ENCODE data around the gene LMBRD1.
A peak's percentile ranks its signal among the peaks of the same experiment; 100 is the strongest.
"Not testable (repeated sequence)": the region's sequence is repeated elsewhere in the genome, so short reads cannot be mapped to it uniquely, and the experiment has no call there.

LMBRD1 gene

GRCh38 chr6:69816569-69816968 is 19.8 kb upstream of the LMBRD1 start:
- peak overlapping the region; percentile 46 to 70 for H3K4me3 Mint-ChIP-seq
- peaks cover 4 to 14% of the 10 kb centered on the region in 2 donors for H3K36me3 Mint-ChIP-seq
- peak in 1 of 2 donors; percentile 24 for ATAC-seq (replicated peaks)
- H3K27me3 Mint-ChIP-seq = no peaks in the 10 kb centered on the region
- H3K27ac Mint-ChIP-seq = peak overlapping the region; percentile 97
- H3K9me3 Mint-ChIP-seq = peaks cover 3 to 6% of the 10 kb centered on the region in 2 donors
- no peak for DNase-seq
- peaks cover 47 to 49% of the 10 kb centered on the region in 2 donors for H3K4me1 Mint-ChIP-seq

- DNase-seq (no peak), ATAC-seq (replicated peaks) (peak; percentile 21 to 41)
- Mint-ChIP-seq H3K4me1 (peaks cover 51 to 55% of the 10 kb centered on the region in 2 donors), H3K27me3 (no peaks in the 10 kb centered on the region), H3K9me3 (peaks cover 3 to 8% of the 10 kb centered on the region in 2 donors), H3K36me3 (peaks cover 4 to 18% of the 10 kb centered on the region in 2 donors), H3K27ac (peak overlapping the region; percentile 97), H3K4me3 (peak overlapping the region; percentile 56 to 77)
Measured at GRCh38 chr6:69816026-69816425, 19.2 kb upstream of the LMBRD1 start.

- Mint-ChIP-seq H3K4me3 (peak overlapping the region; percentile 51 to 75), H3K9me3 (peaks cover 3 to 4% of the 10 kb centered on the region in 2 donors), H3K27ac (peak overlapping the region; percentile 95), H3K27me3 (no peaks in the 10 kb centered on the region), H3K4me1 (peaks cover 54 to 74% of the 10 kb centered on the region in 2 donors), H3K36me3 (peaks cover 9 to 21% of the 10 kb centered on the region in 2 donors)
- ATAC-seq (replicated peaks) (peak; percentile 70), DNase-seq (no peak)
Measured at GRCh38 chr6:69813508-69813907, 16.7 kb upstream of the LMBRD1 start.

GRCh38 chr6:69812746-69813427 is 16.1 kb upstream of the LMBRD1 start:
- Mint-ChIP-seq H3K27ac (peak overlapping the region; percentile 95), H3K9me3 (peaks cover 3 to 6% of the 10 kb centered on the region in 2 donors), H3K4me1 (peaks cover 56 to 80% of the 10 kb centered on the region in 2 donors), H3K27me3 (no peaks in the 10 kb centered on the region), H3K4me3 (peak overlapping the region; percentile 51 to 75), H3K36me3 (peaks cover 13 to 25% of the 10 kb centered on the region in 2 donors)
- DNase-seq (no peak), ATAC-seq (replicated peaks) (peak; percentile 64 to 69)

GRCh38 chr6:69802995-69803394 is 6.2 kb upstream of the LMBRD1 start:
- Mint-ChIP-seq H3K9me3 (peaks cover 0 to 5% of the 10 kb centered on the region in 2 donors), H3K36me3 (peaks cover 1 to 3% of the 10 kb centered on the region in 2 donors), H3K4me1 (peaks cover 2% of the 10 kb centered on the region in 2 donors), H3K27ac (no peak overlapping the region), H3K27me3 (no peaks in the 10 kb centered on the region), H3K4me3 (no peak overlapping the region)
- DNase-seq (no peak), ATAC-seq (replicated peaks) (no peak)

GRCh38 chr6:69801711-69802110 is 4.9 kb upstream of the LMBRD1 start:
- peaks cover 8 to 13% of the 10 kb centered on the region in 2 donors for H3K4me1 Mint-ChIP-seq
- no peak overlapping the region for H3K4me3 Mint-ChIP-seq
- peaks cover under 1 to 3% of the 10 kb centered on the region in 2 donors for H3K36me3 Mint-ChIP-seq
- DNase-seq = no peak
- H3K27ac Mint-ChIP-seq = no peak overlapping the region
- no peaks in the 10 kb centered on the region for H3K9me3 Mint-ChIP-seq
- H3K27me3 Mint-ChIP-seq = no peaks in the 10 kb centered on the region
- no peak for ATAC-seq (replicated peaks)

- ATAC-seq (replicated peaks) = no peak
- no peak for DNase-seq
- Mint-ChIP-seq H3K27me3 (no peaks in the 10 kb centered on the region), H3K27ac (no peak overlapping the region), H3K4me1 (peaks cover 8 to 13% of the 10 kb centered on the region in 2 donors), H3K9me3 (no peaks in the 10 kb centered on the region), H3K4me3 (no peak overlapping the region), H3K36me3 (peaks cover 3 to 4% of the 10 kb centered on the region in 2 donors)
Measured at GRCh38 chr6:69801225-69801624, 4.4 kb upstream of the LMBRD1 start.

- ATAC-seq (replicated peaks); H3K4me3 Mint-ChIP-seq; DNase-seq; H3K27me3 Mint-ChIP-seq; H3K9me3 Mint-ChIP-seq; H3K27ac Mint-ChIP-seq: not testable (repeated sequence)
- H3K4me1 Mint-ChIP-seq = peaks cover 12 to 22% of the 10 kb centered on the region in 2 donors
- peaks cover 17 to 18% of the 10 kb centered on the region in 2 donors for H3K36me3 Mint-ChIP-seq
Measured at GRCh38 chr6:69798796-69799195, 2.0 kb upstream of the LMBRD1 start.

GRCh38 chr6:69796073-69796641 is 653 bp downstream of the LMBRD1 start:
- peak; percentile 50 to 51 for ATAC-seq (replicated peaks)
- Mint-ChIP-seq H3K4me3 (peak overlapping the region; percentile 87), H3K27ac (peak overlapping the region; percentile 96), H3K36me3 (peaks cover 27 to 35% of the 10 kb centered on the region in 2 donors), H3K9me3 (no peaks in the 10 kb centered on the region), H3K27me3 (no peaks in the 10 kb centered on the region), H3K4me1 (peaks cover 29 to 44% of the 10 kb centered on the region in 2 donors)
- peak; percentile 39 for DNase-seq

- ATAC-seq (replicated peaks) = peak; percentile 51 to 53
- Mint-ChIP-seq H3K4me3 (peak overlapping the region; percentile 87), H3K4me1 (peaks cover 32 to 50% of the 10 kb centered on the region in 2 donors), H3K27me3 (no peaks in the 10 kb centered on the region), H3K9me3 (no peaks in the 10 kb centered on the region), H3K27ac (peak overlapping the region; percentile 96), H3K36me3 (peaks cover 27 to 36% of the 10 kb centered on the region in 2 donors)
- no peak for DNase-seq
Measured at GRCh38 chr6:69795469-69796072, 1.2 kb downstream of the LMBRD1 start.

GRCh38 chr6:69792292-69792691 is 4.5 kb downstream of the LMBRD1 start:
- no peak for ATAC-seq (replicated peaks)
- Mint-ChIP-seq H3K4me1 (peaks cover 32 to 55% of the 10 kb centered on the region in 2 donors), H3K4me3 (peak overlapping the region; percentile 60 to 70)

GRCh38 chr6:69791065-69791471 is 5.7 kb downstream of the LMBRD1 start:
- Mint-ChIP-seq H3K27ac (peak overlapping the region; percentile 83), H3K4me3 (peak overlapping the region; percentile 60 to 70), H3K36me3 (peaks cover 30 to 49% of the 10 kb centered on the region in 2 donors), H3K4me1 (peaks cover 30 to 54% of the 10 kb centered on the region in 2 donors), H3K9me3 (no peaks in the 10 kb centered on the region), H3K27me3 (no peaks in the 10 kb centered on the region)
- DNase-seq (no peak), ATAC-seq (replicated peaks) (peak; percentile 6 to 25)

More at GRCh38 chr6:69792292-69792691, 4.5 kb downstream of the LMBRD1 start:
- Mint-ChIP-seq H3K27ac (peak overlapping the region; percentile 60), H3K27me3 (no peaks in the 10 kb centered on the region), H3K9me3 (no peaks in the 10 kb centered on the region), H3K36me3 (peaks cover 33 to 48% of the 10 kb centered on the region in 2 donors)
- DNase-seq = no peak

GRCh38 chr6:69790629-69791028 is 6.2 kb downstream of the LMBRD1 start:
- ATAC-seq (replicated peaks) = peak in 1 of 2 donors; percentile 22
- Mint-ChIP-seq H3K9me3 (no peaks in the 10 kb centered on the region), H3K27me3 (no peaks in the 10 kb centered on the region), H3K4me1 (peaks cover 33 to 59% of the 10 kb centered on the region in 2 donors), H3K4me3 (peak overlapping the region; percentile 32 to 41), H3K27ac (peak overlapping the region; percentile 51), H3K36me3 (peaks cover 31 to 48% of the 10 kb centered on the region in 2 donors)
- DNase-seq = no peak

- no peaks in the 10 kb centered on the region for H3K9me3 Mint-ChIP-seq
- peak overlapping the region in 1 of 2 donors; percentile 41 for H3K4me3 Mint-ChIP-seq
- peaks cover 38 to 62% of the 10 kb centered on the region in 2 donors for H3K4me1 Mint-ChIP-seq
- DNase-seq = no peak
- peak; percentile 46 to 61 for ATAC-seq (replicated peaks)
- peak overlapping the region; percentile 21 for H3K27ac Mint-ChIP-seq
- peaks cover 32 to 51% of the 10 kb centered on the region in 2 donors for H3K36me3 Mint-ChIP-seq
- H3K27me3 Mint-ChIP-seq = no peaks in the 10 kb centered on the region
Measured at GRCh38 chr6:69789578-69789977, 7.2 kb downstream of the LMBRD1 start.
